ENCODE results near the gene GBF1.
"Not testable (repeated sequence)": the region's sequence is repeated elsewhere in the genome, so short reads cannot be mapped to it uniquely, and the experiment has no call there.

The GBF1 gene

GRCh38 chr10:102231357-102232318 lies 13.7 kb upstream of the GBF1 start:
- DNase-seq = peak; percentile 75

- no peak for DNase-seq
These were observed 11.3 kb upstream of the GBF1 start for GRCh38 chr10:102233997-102234396.

- DNase-seq = no peak
These were observed 10.3 kb upstream of the GBF1 start for GRCh38 chr10:102234888-102235597.

GRCh38 chr10:102235598-102235920 lies 9.8 kb upstream of the GBF1 start:
- DNase-seq = no peak

GRCh38 chr10:102236006-102236405 lies 9.3 kb upstream of the GBF1 start:
- DNase-seq = no peak

- no peak for DNase-seq
These were observed 7.5 kb upstream of the GBF1 start for GRCh38 chr10:102237711-102238252.

- DNase-seq = no peak
These were observed 4.8 kb upstream of the GBF1 start for GRCh38 chr10:102240467-102241031.

GRCh38 chr10:102241032-102241443 lies 4.3 kb upstream of the GBF1 start:
- DNase-seq = no peak

GRCh38 chr10:102241444-102242117 lies 3.8 kb upstream of the GBF1 start, which contains the start of gene PITX3:
PITX3 (minus strand) TSS chr10:102241512; CDS start chr10:102232080, 9,432 bp downstream.
- peak; percentile 97 for DNase-seq

GRCh38 chr10:102242118-102242485 lies 3.2 kb upstream of the GBF1 start:
- no peak for DNase-seq

GRCh38 chr10:102243309-102243708 lies 2.0 kb upstream of the GBF1 start:
- DNase-seq = no peak

GRCh38 chr10:102245932-102246251 lies 560 bp downstream of the GBF1 start:
- DNase-seq = no peak

GRCh38 chr10:102246261-102246660 lies 929 bp downstream of the GBF1 start:
- peak; percentile 18 for DNase-seq

- DNase-seq = peak; percentile 49
These were observed 2.4 kb downstream of the GBF1 start for GRCh38 chr10:102247734-102248133.

- not testable (repeated sequence) for DNase-seq
These were observed 7.2 kb downstream of the GBF1 start for GRCh38 chr10:102252508-102252907.

GRCh38 chr10:102254426-102254825 lies 9.1 kb downstream of the GBF1 start:
- DNase-seq = no peak

- no peak for DNase-seq
These were observed 10.1 kb downstream of the GBF1 start for GRCh38 chr10:102255404-102255803.

GRCh38 chr10:102261196-102261595 lies 15.9 kb downstream of the GBF1 start:
- no peak for DNase-seq

GRCh38 chr10:102261842-102262241 lies 16.5 kb downstream of the GBF1 start:
- DNase-seq = no peak

GRCh38 chr10:102262744-102263370 lies 17.5 kb downstream of the GBF1 start:
- no peak for DNase-seq

GRCh38 chr10:102264371-102264770 lies 19.0 kb downstream of the GBF1 start:
- no peak for DNase-seq

GRCh38 chr10:102266670-102267069 lies 21.3 kb downstream of the GBF1 start:
- DNase-seq = no peak

GRCh38 chr10:102267748-102268147 lies 22.4 kb downstream of the GBF1 start:
- no peak for DNase-seq
